PC-3 (cell line): Measurements from ENCODE around the gene ENKD1. TPM values are rescaled to one million over a fixed set of nuclear protein-coding genes. Genes with fewer than 3 reads are reported as not detected.

Experiments
- ATAC-seq: fragments of 200-7000 bp; cut with Tn5 transposase; 2 replicates; pipeline ENCODE4 v1.9.1; 2020; ENCODE audit warnings: mild to moderate bottlenecking, moderate library complexity
- BruUV-seq: library from RNA; stranded (reverse); fragments of 400-500 nt; replicated peaks from 2 replicates; lab custom pipeline; 2021; lab: Mats Ljungman, UMichigan
- CTCF ChIA-PET: fragments of 300-600 bp; sonication (Branson Sonifier 250); formaldehyde crosslinking; loops from one replicate; lab custom pipeline; 2022; ENCODE audit warnings: antibody characterized with exemption; lab: Charles Lee
- POLR2A ChIA-PET: fragments of 300-600 bp; sonication (Branson Sonifier 250); formaldehyde crosslinking; loops from one replicate; lab custom pipeline; 2022; ENCODE audit warnings: antibody characterized with exemption; ENCODE audit not compliant: unreplicated experiment; lab: Charles Lee
- DNase-seq: peaks from one replicate; pipeline ENCODE4 v3.0.0-alpha.2; 2015
- H2AFZ ChIP-seq: fragments of 300-600 bp; sonication (generic); 2 replicates; pipeline ENCODE4 v1.6.0; 2016; ENCODE audit warnings: antibody characterized with exemption, low read length
- H3F3A ChIP-seq: fragments of 300-600 bp; sonication (generic); one replicate; pipeline ENCODE4 v1.6.0; 2017; ENCODE audit warnings: antibody characterized with exemption, low read length, control low read depth, mild to moderate bottlenecking; ENCODE audit not compliant: unreplicated experiment
- H3K27ac ChIP-seq: fragments of 300-600 bp; sonication (generic); 2 replicates; pipeline ENCODE4 v1.5.1; 2016; ENCODE audit warnings: mild to moderate bottlenecking, low read length
- H3K27me3 ChIP-seq: fragments of 300-600 bp; sonication (generic); 2 replicates; pipeline ENCODE4 v1.6.1; 2016; ENCODE audit warnings: low read length, mixed read lengths
- H3K36me3 ChIP-seq: fragments of 300-600 bp; sonication (generic); 2 replicates; pipeline ENCODE4 v1.6.1; 2016; ENCODE audit warnings: low read depth, mixed run types, low read length, mixed read lengths
- H3K4me1 ChIP-seq: fragments of 300-600 bp; sonication (generic); 2 replicates; pipeline ENCODE4 v1.5.1; 2016; ENCODE audit warnings: low read length; ENCODE audit not compliant: insufficient read depth
- H3K4me2 ChIP-seq: fragments of 300-600 bp; sonication (generic); 2 replicates; pipeline ENCODE4 v1.6.0; 2016; ENCODE audit warnings: low read length
- H3K4me3 ChIP-seq: fragments of 300-600 bp; sonication (generic); 2 replicates; pipeline ENCODE4 v1.5.1; 2016; ENCODE audit warnings: mild to moderate bottlenecking, low read length, mixed read lengths
- H3K79me2 ChIP-seq: fragments of 300-600 bp; sonication (generic); 2 replicates; pipeline ENCODE4 v1.6.1; 2017; ENCODE audit warnings: low read length, mixed read lengths
- H3K9ac ChIP-seq: fragments of 300-600 bp; sonication (generic); 2 replicates; pipeline ENCODE4 v1.6.0; 2016; ENCODE audit warnings: mild to moderate bottlenecking, low read length
- H3K9me2 ChIP-seq: fragments of 300-600 bp; sonication (generic); replicated peaks from 2 replicates; pipeline ENCODE4 v1.6.1; 2016; ENCODE audit warnings: mixed run types, low read length, mixed read lengths
- H3K9me3 ChIP-seq: fragments of 300-600 bp; sonication (generic); 2 replicates; pipeline ENCODE4 v1.6.1; 2016; ENCODE audit warnings: low read length, mixed read lengths
- H4K20me1 ChIP-seq: fragments of 300-600 bp; sonication (generic); 2 replicates; pipeline ENCODE4 v1.6.1; 2016; ENCODE audit warnings: low read length, mixed read lengths
- CTCF ChIP-seq: fragments of 300-600 bp; sonication (generic); conservative IDR thresholded peaks from 2 replicates; pipeline ENCODE4 v1.5.1; 2017; ENCODE audit warnings: antibody characterized with exemption, low read depth, mild to moderate bottlenecking, low read length
- EZH2 ChIP-seq: fragments of 300-600 bp; sonication (generic); IDR thresholded peaks from one replicate; pipeline ENCODE4 v1.6.1; 2017; ENCODE audit warnings: antibody characterized with exemption, mild to moderate bottlenecking, low read length; ENCODE audit not compliant: unreplicated experiment
- EZH2phosphoT487 ChIP-seq: fragments of 300-600 bp; sonication (generic); IDR thresholded peaks from 2 replicates; pipeline ENCODE4 v1.6.1; 2018; ENCODE audit warnings: mild to moderate bottlenecking, antibody characterized with exemption, low read length, borderline replicate concordance
- intact Hi-C: fragments of 100-400 bp; cut with micrococcal nuclease; formaldehyde crosslinking; loops from 2 replicates; pipeline ENCODE4 v1.9.0; 2023
- total RNA-seq: library from RNA; depleted of rRNA; stranded (reverse); fragments of >200 nt; gene quantifications from 2 replicates; pipeline ENCODE4 v1.2.3, GENCODE V29; 2014

The ENKD1 gene
- total RNA-seq, 1 experiment from 2014 or later: 19.4 TPM

GRCh38 chr16:67709050-67709449, 42.5 kb upstream of the ENKD1 start:
- Histone ChIP-seq H3K27me3 (no peaks in the 10 kb centered on the region), H2AFZ (no peak overlapping the region), H3F3A (no peaks in the 10 kb centered on the region), H3K9me3 (no peaks in the 10 kb centered on the region), H3K4me2 (no peak overlapping the region), H3K36me3 (no peaks in the 10 kb centered on the region), H4K20me1 (peaks cover 11% of the 10 kb centered on the region; the same call in 1 of the 2 replicates), H3K9me2 (no peaks in the 10 kb centered on the region), H3K27ac (no peak overlapping the region), H3K4me3 (no peak overlapping the region), H3K79me2 (peaks cover 41% of the 10 kb centered on the region), H3K4me1 (peaks cover 5% of the 10 kb centered on the region; the same call in 1 of the 2 replicates), H3K9ac (no peak overlapping the region)
- intact Hi-C loops: no loop called here
- POLR2A ChIA-PET: no interaction called here
- no TSS peak for BruUV-seq
- CTCF ChIA-PET: interaction anchor here (0.6 kb wide), 1 partner anchor 10 kb away, joined by 3 read pairs; no protein-coding TSS in a partner anchor
- ATAC-seq: no peak
- no peak for DNase-seq
- no peak for TF ChIP-seq EZH2
- TF ChIP-seq CTCF: no peak
- TF ChIP-seq EZH2phosphoT487: no peak

- no peak overlapping the region for H2AFZ ChIP-seq
- no peak overlapping the region for H3K27ac ChIP-seq
- ATAC-seq: peak; percentile 85
- H4K20me1 ChIP-seq: peaks cover 11% of the 10 kb centered on the region; the same call in 1 of the 2 replicates
- H3K79me2 ChIP-seq: peaks cover 41% of the 10 kb centered on the region
- H3K9me3 ChIP-seq: no peaks in the 10 kb centered on the region
- H3K4me2 ChIP-seq: no peak overlapping the region
- no peak overlapping the region for H3K4me3 ChIP-seq
- BruUV-seq: no TSS peak
- intact Hi-C loops: no loop called here
- H3K4me1 ChIP-seq: peaks cover 5% of the 10 kb centered on the region; the same call in 1 of the 2 replicates
- TF ChIP-seq CTCF (no peak), EZH2phosphoT487 (no peak), EZH2 (no peak)
- H3K27me3 ChIP-seq: no peaks in the 10 kb centered on the region
- no peaks in the 10 kb centered on the region for H3F3A ChIP-seq
- POLR2A ChIA-PET: no interaction called here
- no peak overlapping the region for H3K9ac ChIP-seq
- CTCF ChIA-PET: interaction anchor here (0.6 kb wide), 1 partner anchor 11 kb away, joined by 3 read pairs; no protein-coding TSS in a partner anchor
- peak; percentile 56 for DNase-seq
- H3K9me2 ChIP-seq: no peaks in the 10 kb centered on the region
- H3K36me3 ChIP-seq: no peaks in the 10 kb centered on the region
These were observed 41.8 kb upstream of the ENKD1 start for GRCh38 chr16:67708368-67708771.

GRCh38 chr16:67707790-67708189, 41.2 kb upstream of the ENKD1 start:
- POLR2A ChIA-PET: no interaction called here
- Histone ChIP-seq H2AFZ (no peak overlapping the region), H3K9ac (no peak overlapping the region), H3K27me3 (no peaks in the 10 kb centered on the region), H3K4me2 (no peak overlapping the region), H3K4me1 (peaks cover 5% of the 10 kb centered on the region; the same call in 1 of the 2 replicates), H4K20me1 (peaks cover 11% of the 10 kb centered on the region; the same call in 1 of the 2 replicates), H3K79me2 (peaks cover 37% of the 10 kb centered on the region), H3K4me3 (no peak overlapping the region), H3K9me3 (no peaks in the 10 kb centered on the region), H3F3A (no peaks in the 10 kb centered on the region), H3K9me2 (no peaks in the 10 kb centered on the region), H3K27ac (no peak overlapping the region), H3K36me3 (no peaks in the 10 kb centered on the region)
- intact Hi-C loops: no loop called here
- TF ChIP-seq EZH2: no peak
- TF ChIP-seq CTCF: no peak
- no peak for TF ChIP-seq EZH2phosphoT487
- CTCF ChIA-PET: no interaction called here
- DNase-seq (no peak), ATAC-seq (no peak)
- no TSS peak for BruUV-seq
